GM12878 (cell line): ENCODE results near the gene GALNTL6. TPM values are rescaled to one million over a fixed set of nuclear protein-coding genes. Genes with fewer than 3 reads are reported as not detected.

Experiments
- BCL11A ChIP-seq: IDR thresholded peaks from 2 replicates; pipeline ENCODE4 v1.6.1; 2011; ENCODE audit warnings: low read depth, low read length
- BCL3 ChIP-seq: IDR thresholded peaks from 2 replicates; pipeline ENCODE4 v1.6.1; 2011; ENCODE audit warnings: borderline replicate concordance, low read depth, mild to moderate bottlenecking, moderate library complexity, low read length; ENCODE audit not compliant: insufficient read depth, poor library complexity, severe bottlenecking
- BMI1 ChIP-seq: fragments of 450-650 bp; IDR thresholded peaks from 2 replicates; pipeline ENCODE4 v1.6.1; 2016; ENCODE audit warnings: mild to moderate bottlenecking, moderate library complexity, borderline replicate concordance
- BRCA1 ChIP-seq: IDR thresholded peaks from 2 replicates; pipeline ENCODE4 v1.6.1; 2011; ENCODE audit warnings: low read depth, low read length, improper control_type of control experiment
- CEBPB ChIP-seq, 2 experiments: fragments of 150-350 bp in 1 of 2; IDR thresholded peaks; 2 replicates each; pipeline ENCODE4 v1.6.1; 2012 to 2014; ENCODE audit warnings: low read depth in 2 of 2, low read length in 2 of 2, borderline replicate concordance in 1 of 2, inconsistent platforms in 1 of 2
- CEBPZ ChIP-seq: fragments of 150-350 bp; IDR thresholded peaks from 2 replicates; pipeline ENCODE4 v1.6.1; 2016; ENCODE audit warnings: low read depth, low read length
- EP300 ChIP-seq, 2 experiments: fragments of 150-350 bp in 1 of 2; IDR thresholded peaks; 2 replicates each; pipeline ENCODE4 v1.6.1; 2011 to 2012; ENCODE audit warnings: low read depth in 2 of 2, low read length in 2 of 2, borderline replicate concordance in 1 of 2, improper control_type of control experiment in 1 of 2, inconsistent platforms in 1 of 2; ENCODE audit not compliant: control insufficient read depth in 1 of 2
- GABPA ChIP-seq: IDR thresholded peaks from 2 replicates; pipeline ENCODE4 v1.6.1; 2014; ENCODE audit warnings: antibody characterized with exemption, low read depth, mild to moderate bottlenecking, inconsistent platforms
- IKZF1 ChIP-seq: fragments of 450-650 bp; conservative IDR thresholded peaks from 2 replicates; pipeline ENCODE4 v1.6.1; 2017; ENCODE audit warnings: antibody characterized with exemption, mild to moderate bottlenecking
- IKZF2 ChIP-seq, 2 experiments: fragments of 450-650 bp; IDR thresholded peaks; 2 replicates each; pipeline ENCODE4 v1.6.1; 2017; ENCODE audit warnings: mild to moderate bottlenecking in 2 of 2, moderate library complexity in 2 of 2
- MEF2B ChIP-seq: fragments of 450-650 bp; IDR thresholded peaks from 2 replicates; pipeline ENCODE4 v1.6.1; 2018; ENCODE audit warnings: mild to moderate bottlenecking, moderate library complexity; ENCODE audit not compliant: partially characterized antibody, poor library complexity, severe bottlenecking
- MYB ChIP-seq: fragments of 150-350 bp; IDR thresholded peaks from 2 replicates; pipeline ENCODE4 v1.6.1; 2014; ENCODE audit warnings: mild to moderate bottlenecking, low read depth, low read length, borderline replicate concordance
- PML ChIP-seq: IDR thresholded peaks from 2 replicates; pipeline ENCODE4 v1.6.1; 2012; ENCODE audit warnings: low read length, inconsistent platforms
- RELB ChIP-seq: fragments of 450-650 bp; IDR thresholded peaks from 2 replicates; pipeline ENCODE4 v1.6.1; 2017; ENCODE audit warnings: low read depth, mild to moderate bottlenecking, moderate library complexity
- RFX5 ChIP-seq: IDR thresholded peaks from 2 replicates; pipeline ENCODE4 v1.6.1; 2011; ENCODE audit warnings: low read depth, low read length, improper control_type of control experiment
- RUNX3 ChIP-seq: IDR thresholded peaks from 2 replicates; pipeline ENCODE4 v1.6.1; 2012; ENCODE audit warnings: low read length, inconsistent platforms
- SRF ChIP-seq, 2 experiments: IDR thresholded peaks; 2 replicates each; pipeline ENCODE4 v1.6.1; 2011; ENCODE audit warnings: low read depth in 2 of 2, low read length in 2 of 2, mild to moderate bottlenecking in 1 of 2, moderate library complexity in 1 of 2
- ZBED1 ChIP-seq: IDR thresholded peaks from 2 replicates; pipeline ENCODE4 v1.6.1; 2016; ENCODE audit warnings: borderline replicate concordance
- ZNF24 ChIP-seq: fragments of 450-650 bp; IDR thresholded peaks from 2 replicates; pipeline ENCODE4 v1.6.1; 2017; ENCODE audit warnings: antibody characterized with exemption, mild to moderate bottlenecking
- ZNF384 ChIP-seq: IDR thresholded peaks from 2 replicates; pipeline ENCODE4 v1.6.1; 2012; ENCODE audit warnings: low read depth, mild to moderate bottlenecking, low read length, improper control_type of control experiment, borderline replicate concordance
- polyA plus RNA-seq, 11 experiments: library from polyadenylated mRNA; depleted of rRNA in 4 of 11; unstranded in 6 of 11; stranded (reverse) in 5 of 11; fragments of >200 nt; fragmentation: Nextera tagmentation in 4 of 11; fragmentation: Illumina TruSeq in 1 of 11; extraction: Ambion mirVana in 4 of 11; extraction: Trizol in 1 of 11; gene quantifications; 1 replicate in 1 of 11; 2 replicates in 10 of 11; pipeline versions ENCODE4 v1.2.1 to v1.2.3, GENCODE V29; 2011 to 2016; ENCODE audit warnings: inconsistent platforms in 2 of 11, missing spikeins in 2 of 11, low read depth in 1 of 11
- total RNA-seq, 4 experiments: library from RNA; depleted of rRNA in 3 of 4; stranded (reverse); fragments of >200 nt in 3 of 4; fragmentation: Illumina TruSeq in 1 of 4; extraction: Trizol in 1 of 4; gene quantifications; 2 replicates each; pipeline versions ENCODE4 v1.2.1 to v1.2.3, GENCODE V29; 2013 to 2021
- TF ChIP-seq, protein P1 (sequence below): fragments of 450-650 bp; IDR thresholded peaks from 2 replicates; pipeline ENCODE4 v1.6.1; 2016; ENCODE audit warnings: mild to moderate bottlenecking
- TF ChIP-seq, protein P2 (sequence below): IDR thresholded peaks from 2 replicates; pipeline ENCODE4 v1.6.1; 2011; ENCODE audit warnings: mild to moderate bottlenecking, low read depth, low read length, moderate library complexity; ENCODE audit not compliant: insufficient replicate concordance

The GALNTL6 gene
- total and polyA plus RNA-seq, 10 of the 15 experiments (the other 5 are each of a cell fraction or from before 2014, with no cell fraction given): 0.01 to 0.29 TPM; not detected in 8

DNA sequence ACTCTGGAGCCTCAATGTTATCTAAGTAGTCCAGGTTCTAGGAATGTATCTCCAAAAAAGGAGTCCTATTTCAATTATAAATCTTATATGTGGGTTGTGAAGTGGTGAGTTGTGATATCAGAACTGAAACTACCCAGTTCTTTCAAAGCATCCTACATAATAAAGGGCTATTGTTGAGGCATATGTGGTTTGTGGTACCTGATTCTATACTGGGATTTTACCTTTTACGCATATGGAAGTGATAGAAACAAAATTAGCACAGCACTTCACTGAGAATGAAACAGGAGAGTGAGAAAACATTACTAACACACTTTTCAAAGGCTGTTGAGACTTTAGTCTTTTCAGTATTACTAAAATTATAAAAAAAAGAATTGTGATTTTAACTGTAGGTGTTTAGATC is 937.7 kb downstream of the GALNTL6 start (continued):
- peak; percentile 70; the same call in 1 of the 2 replicates for TF ChIP-seq PML
- TF ChIP-seq SRF (IDR thresholded peaks at IDR 0.05; ENCODE audit: low read depth in 2 of 2, low read length in 2 of 2): no peak
- TF ChIP-seq BRCA1: no peak
- 0 out of 4 replicates have a peak, but pooled peaks of 1 of the 2 experiments have one; percentile 54 for TF ChIP-seq CEBPB (IDR thresholded peaks at IDR 0.05; ENCODE audit: borderline replicate concordance in 1 of 2, low read depth in 2 of 2, low read length in 2 of 2)
- peak; percentile 90 for TF ChIP-seq ZBED1
- peak; percentile 74 for TF ChIP-seq BMI1
- peak; percentile 87 to 91 for TF ChIP-seq IKZF2 (IDR thresholded peaks at IDR 0.05)
- TF ChIP-seq BCL3: peak; percentile 73
- peak; percentile 39; the same call in 1 of the 2 replicates for TF ChIP-seq GABPA
- TF ChIP-seq BCL11A: peak; percentile 89
- no peak for TF ChIP-seq MYB
- TF ChIP-seq, protein P1, sequence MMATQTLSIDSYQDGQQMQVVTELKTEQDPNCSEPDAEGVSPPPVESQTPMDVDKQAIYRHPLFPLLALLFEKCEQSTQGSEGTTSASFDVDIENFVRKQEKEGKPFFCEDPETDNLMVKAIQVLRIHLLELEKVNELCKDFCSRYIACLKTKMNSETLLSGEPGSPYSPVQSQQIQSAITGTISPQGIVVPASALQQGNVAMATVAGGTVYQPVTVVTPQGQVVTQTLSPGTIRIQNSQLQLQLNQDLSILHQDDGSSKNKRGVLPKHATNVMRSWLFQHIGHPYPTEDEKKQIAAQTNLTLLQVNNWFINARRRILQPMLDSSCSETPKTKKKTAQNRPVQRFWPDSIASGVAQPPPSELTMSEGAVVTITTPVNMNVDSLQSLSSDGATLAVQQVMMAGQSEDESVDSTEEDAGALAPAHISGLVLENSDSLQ: no peak
- peak; percentile 66 for TF ChIP-seq IKZF1
- TF ChIP-seq RUNX3: peak; percentile 99
- TF ChIP-seq ZNF24: peak; percentile 57; the same call in 1 of the 2 replicates
- peak; percentile 93 for TF ChIP-seq MEF2B
- TF ChIP-seq EP300 (IDR thresholded peaks at IDR 0.05; ENCODE audit: borderline replicate concordance in 1 of 2, control insufficient read depth in 1 of 2, low read depth in 2 of 2, low read length in 2 of 2): peak; percentile 83 to 91; a peak in 3 of 4 replicates
- TF ChIP-seq RELB: peak; percentile 80; the same call in 1 of the 2 replicates
- peak; percentile 38; the same call in 1 of the 2 replicates for TF ChIP-seq ZNF384
- TF ChIP-seq CEBPZ: no peak
- TF ChIP-seq RFX5: no peak
- TF ChIP-seq, protein P2, sequence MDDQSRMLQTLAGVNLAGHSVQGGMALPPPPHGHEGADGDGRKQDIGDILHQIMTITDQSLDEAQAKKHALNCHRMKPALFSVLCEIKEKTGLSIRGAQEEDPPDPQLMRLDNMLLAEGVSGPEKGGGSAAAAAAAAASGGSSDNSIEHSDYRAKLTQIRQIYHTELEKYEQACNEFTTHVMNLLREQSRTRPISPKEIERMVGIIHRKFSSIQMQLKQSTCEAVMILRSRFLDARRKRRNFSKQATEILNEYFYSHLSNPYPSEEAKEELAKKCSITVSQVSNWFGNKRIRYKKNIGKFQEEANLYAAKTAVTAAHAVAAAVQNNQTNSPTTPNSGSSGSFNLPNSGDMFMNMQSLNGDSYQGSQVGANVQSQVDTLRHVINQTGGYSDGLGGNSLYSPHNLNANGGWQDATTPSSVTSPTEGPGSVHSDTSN: no peak
